SK-N-SH (cell line): ENCODE measurements around the gene ARMC7. TPM values are rescaled to one million over a fixed set of nuclear protein-coding genes. Genes with fewer than 3 reads are reported as not detected.
A peak's percentile ranks its signal among the peaks of the same experiment; 100 is the strongest.

ENCODE experiments used
- CTCF ChIA-PET: fragments of 300-600, 350-600 bp; formaldehyde crosslinking; extraction: SDS; loops from one replicate; lab custom pipeline; 2021; lab: Yijun Ruan, JAX
- POLR2A ChIA-PET: fragments of 350-600 bp; sonication (Branson Sonifier 250); formaldehyde crosslinking; extraction: SDS; loops from one replicate; lab custom pipeline; 2020; ENCODE audit warnings: antibody characterized with exemption, inconsistent platforms; lab: Yijun Ruan, JAX
- DNase-seq: peaks from one replicate; pipeline ENCODE4 v3.0.0; 2012
- H2AFZ ChIP-seq: fragments of 200-600 bp; sonication (generic); 2 replicates; pipeline ENCODE4 v1.8.1; 2016; ENCODE audit warnings: antibody characterized with exemption, mild to moderate bottlenecking, low read depth
- H3F3A ChIP-seq: fragments of 200-600 bp; sonication (generic); replicated peaks from 2 replicates; pipeline ENCODE3; 2016; ENCODE audit warnings: antibody characterized with exemption, mild to moderate bottlenecking; ENCODE audit not compliant: insufficient read depth
- H3K27ac ChIP-seq, 2 experiments: fragments of 200-500 bp in 1 of 2; fragments of 200-600 bp in 1 of 2; sonication (Bioruptor generic) in 1 of 2; sonication (generic), shearing (Covaris generic) in 1 of 2; 2 replicates each; pipeline versions ENCODE4 v1.5.1 to v1.6.1; 2014 to 2016; ENCODE audit warnings: low read depth in 2 of 2, inconsistent platforms in 1 of 2, low read length in 1 of 2, mild to moderate bottlenecking in 1 of 2, mixed read lengths in 1 of 2
- H3K27me3 ChIP-seq: fragments of 200-600 bp; sonication (generic), shearing (Covaris generic); 2 replicates; pipeline ENCODE4 v1.6.1; 2016; ENCODE audit warnings: mixed run types; ENCODE audit not compliant: insufficient read depth
- H3K36me3 ChIP-seq, 2 experiments: fragments of 200-500 bp in 1 of 2; fragments of 200-600 bp in 1 of 2; sonication (Bioruptor generic) in 1 of 2; sonication (generic) in 1 of 2; replicated peaks in 1 of 2; 2 replicates each; pipeline versions ENCODE3 to v1.5.1; 2014 to 2016; ENCODE audit warnings: low read length in 1 of 2, mild to moderate bottlenecking in 1 of 2; ENCODE audit not compliant: insufficient read depth in 2 of 2, control insufficient read depth in 1 of 2
- H3K4me1 ChIP-seq, 2 experiments: fragments of 200-500 bp in 1 of 2; fragments of 200-600 bp in 1 of 2; sonication (Bioruptor generic) in 1 of 2; sonication (generic), shearing (Covaris generic) in 1 of 2; 2 replicates each; pipeline versions ENCODE4 v1.5.1 to v1.6.1; 2014 to 2016; ENCODE audit warnings: low read depth in 1 of 2, low read length in 1 of 2, mixed run types in 1 of 2; ENCODE audit not compliant: insufficient read depth in 2 of 2, control insufficient read depth in 1 of 2
- H3K4me2 ChIP-seq: fragments of 200-600 bp; sonication (generic), shearing (Covaris generic); 2 replicates; pipeline ENCODE4 v1.6.1; 2017; ENCODE audit warnings: mixed run types
- H3K4me3 ChIP-seq, 2 experiments: fragments of 200-500 bp in 1 of 2; fragments of 200-600 bp in 1 of 2; sonication (Bioruptor generic) in 1 of 2; sonication (generic), shearing (Covaris generic) in 1 of 2; 2 replicates each; pipeline versions ENCODE4 v1.5.1 to v1.8.1; 2014 to 2016; ENCODE audit warnings: low read depth in 2 of 2, inconsistent platforms in 1 of 2, low read length in 1 of 2, mild to moderate bottlenecking in 1 of 2, mixed read lengths in 1 of 2, moderate library complexity in 1 of 2
- H3K79me2 ChIP-seq: fragments of 200-600 bp; sonication (generic); 2 replicates; pipeline ENCODE4 v1.8.1; 2017; ENCODE audit warnings: mild to moderate bottlenecking; ENCODE audit not compliant: insufficient read depth
- H3K9ac ChIP-seq: fragments of 200-600 bp; sonication (generic); 2 replicates; pipeline ENCODE4 v1.6.1; 2017; ENCODE audit warnings: mixed run types
- H3K9me2 ChIP-seq: fragments of 200-600 bp; sonication (generic); 2 replicates; pipeline ENCODE4 v1.6.1; 2017; ENCODE audit warnings: mixed run types
- H3K9me3 ChIP-seq: fragments of 200-600 bp; sonication (generic); 2 replicates; pipeline ENCODE4 v1.6.1; 2017; ENCODE audit warnings: mixed run types, mild to moderate bottlenecking, moderate library complexity
- H4K20me1 ChIP-seq: fragments of 200-600 bp; sonication (generic); 2 replicates; pipeline ENCODE4 v1.6.1; 2017; ENCODE audit warnings: mild to moderate bottlenecking, mixed run types; ENCODE audit not compliant: insufficient read depth
- CTCF ChIP-seq: fragments of 200-600 bp; sonication (generic); IDR thresholded peaks from 2 replicates; pipeline ENCODE4 v1.6.1; 2017; ENCODE audit warnings: antibody characterized with exemption, mild to moderate bottlenecking, moderate library complexity
- EP300 ChIP-seq, 2 experiments: IDR thresholded peaks; 2 replicates each; pipeline versions ENCODE4 v1.4.0 to v1.6.1; 2012; ENCODE audit warnings: borderline replicate concordance in 1 of 2, low read depth in 1 of 2, low read length in 1 of 2
- FOXJ3 ChIP-seq: sonication (generic); formaldehyde crosslinking; IDR thresholded peaks from 2 replicates; pipeline ENCODE4 v1.5.1; 2020; ENCODE audit warnings: mild to moderate bottlenecking, missing genetic modification reagents
- JUND ChIP-seq: IDR thresholded peaks from 2 replicates; pipeline ENCODE4 v1.4.0; 2012
- RAD21 ChIP-seq: IDR thresholded peaks from 2 replicates; pipeline ENCODE4 v1.6.1; 2012; ENCODE audit warnings: mild to moderate bottlenecking, low read length
- RCOR1 ChIP-seq: fragments of 150-350 bp; IDR thresholded peaks from 2 replicates; pipeline ENCODE4 v1.6.1; 2017; ENCODE audit warnings: antibody characterized with exemption, low read length
- REST ChIP-seq: IDR thresholded peaks from 2 replicates; pipeline ENCODE4 v1.6.1; 2012; ENCODE audit warnings: mild to moderate bottlenecking, low read depth, low read length, moderate library complexity
- RXRA ChIP-seq: IDR thresholded peaks from 2 replicates; pipeline ENCODE4 v1.4.0; 2012; ENCODE audit warnings: low read depth, mild to moderate bottlenecking, borderline replicate concordance
- SIN3A ChIP-seq: IDR thresholded peaks from 2 replicates; pipeline ENCODE4 v1.6.1; 2012; ENCODE audit warnings: low read depth, mild to moderate bottlenecking, low read length, moderate library complexity, borderline replicate concordance
- TAF1 ChIP-seq: IDR thresholded peaks from 2 replicates; pipeline ENCODE4 v1.6.1; 2012; ENCODE audit warnings: low read depth, mild to moderate bottlenecking, low read length, moderate library complexity, borderline replicate concordance
- TEAD4 ChIP-seq: IDR thresholded peaks from 2 replicates; pipeline ENCODE4 v1.4.0; 2012; ENCODE audit warnings: mild to moderate bottlenecking, borderline replicate concordance; ENCODE audit not compliant: insufficient read depth
- YY1 ChIP-seq: IDR thresholded peaks from 2 replicates; pipeline ENCODE4 v1.4.0; 2012; ENCODE audit warnings: low read depth, mild to moderate bottlenecking
- WGBS: methylation state at CpG from one replicate; pipeline ENCODE4 v1.1.6; 2017; ENCODE audit warnings: low lambda C conversion rate; 5-methylcytosine and 5-hydroxymethylcytosine counted together
- polyA plus RNA-seq, 3 experiments: library from polyadenylated mRNA; depleted of rRNA; stranded (reverse); fragments of >200 nt; gene quantifications; 2 replicates each; pipeline ENCODE4 v1.2.3, GENCODE V29; 2012
- TF ChIP-seq, protein P1 (sequence below): IDR thresholded peaks from 2 replicates; pipeline ENCODE4 v1.4.0; 2012; ENCODE audit warnings: low read depth, borderline replicate concordance
- TF ChIP-seq, protein P2 (sequence below): IDR thresholded peaks from 2 replicates; pipeline ENCODE4 v1.4.0; 2012; ENCODE audit warnings: low read depth, borderline replicate concordance
- TF ChIP-seq, protein P3 (sequence below): fragments of 150-350 bp; IDR thresholded peaks from 2 replicates; pipeline ENCODE4 v1.6.1; 2017; ENCODE audit warnings: antibody characterized with exemption, low read length, low read depth, borderline replicate concordance

The ARMC7 gene
- polyA plus RNA-seq, 1 of the 3 experiments (the other 2 are of a cell fraction), result 10.8 TPM

DNA sequence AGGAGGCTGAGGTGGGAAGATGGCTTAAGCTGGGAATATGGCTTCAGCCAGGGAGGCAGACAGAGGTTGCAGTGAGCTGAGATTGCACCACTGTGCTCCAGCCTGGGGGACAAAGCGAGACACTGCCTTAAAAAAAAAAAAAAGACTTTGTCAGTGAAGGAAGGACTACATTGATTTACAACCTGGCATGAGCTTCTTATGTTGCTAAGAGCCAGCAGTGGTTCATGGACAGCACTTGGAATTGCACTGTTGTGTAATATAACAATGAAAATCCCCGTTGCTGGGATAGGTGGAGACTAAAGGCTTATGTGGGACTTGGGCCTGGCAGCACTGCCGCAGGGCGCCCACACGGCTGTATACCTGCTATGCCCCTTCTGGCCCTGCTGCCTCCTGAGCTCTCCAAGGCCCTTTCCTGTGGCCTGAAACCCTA is 36.1 kb upstream of the ARMC7 start:
- Histone ChIP-seq H3K9me2 (no peaks in the 10 kb centered on the region), H3F3A (no peaks in the 10 kb centered on the region), H3K4me3 (no peak overlapping the region), H2AFZ (no peak overlapping the region), H3K27ac (no peak overlapping the region), H4K20me1 (no peaks in the 10 kb centered on the region), H3K79me2 (no peaks in the 10 kb centered on the region), H3K4me1 (peaks cover 0 to 8% of the 10 kb centered on the region in 2 experiments; a peak in 3 of 4 replicates), H3K27me3 (no peaks in the 10 kb centered on the region), H3K4me2 (no peak overlapping the region), H3K9ac (no peak overlapping the region), H3K9me3 (no peaks in the 10 kb centered on the region), H3K36me3 (no peaks in the 10 kb centered on the region)
- 87% methylated on average over 5 of the region's 5 CpGs for WGBS
- POLR2A ChIA-PET, result interaction anchor here (1.3 kb wide), 1 partner anchor 11 kb away, joined by 3 read pairs; no protein-coding TSS in a partner anchor
- no peak for TF ChIP-seq JUND
- no peak for TF ChIP-seq RXRA
- no peak for TF ChIP-seq RCOR1
- TF ChIP-seq TEAD4, result no peak
- TF ChIP-seq SIN3A, result no peak
- no peak for TF ChIP-seq YY1
- no peak for TF ChIP-seq CTCF
- no peak for TF ChIP-seq RAD21
- TF ChIP-seq, protein P1, sequence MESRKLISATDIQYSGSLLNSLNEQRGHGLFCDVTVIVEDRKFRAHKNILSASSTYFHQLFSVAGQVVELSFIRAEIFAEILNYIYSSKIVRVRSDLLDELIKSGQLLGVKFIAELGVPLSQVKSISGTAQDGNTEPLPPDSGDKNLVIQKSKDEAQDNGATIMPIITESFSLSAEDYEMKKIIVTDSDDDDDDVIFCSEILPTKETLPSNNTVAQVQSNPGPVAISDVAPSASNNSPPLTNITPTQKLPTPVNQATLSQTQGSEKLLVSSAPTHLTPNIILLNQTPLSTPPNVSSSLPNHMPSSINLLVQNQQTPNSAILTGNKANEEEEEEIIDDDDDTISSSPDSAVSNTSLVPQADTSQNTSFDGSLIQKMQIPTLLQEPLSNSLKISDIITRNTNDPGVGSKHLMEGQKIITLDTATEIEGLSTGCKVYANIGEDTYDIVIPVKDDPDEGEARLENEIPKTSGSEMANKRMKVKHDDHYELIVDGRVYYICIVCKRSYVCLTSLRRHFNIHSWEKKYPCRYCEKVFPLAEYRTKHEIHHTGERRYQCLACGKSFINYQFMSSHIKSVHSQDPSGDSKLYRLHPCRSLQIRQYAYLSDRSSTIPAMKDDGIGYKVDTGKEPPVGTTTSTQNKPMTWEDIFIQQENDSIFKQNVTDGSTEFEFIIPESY, result no peak
- TF ChIP-seq TAF1, result no peak
- TF ChIP-seq FOXJ3 (CRISPR knock-in tag), result no peak
- peak; percentile 19 for DNase-seq
- CTCF ChIA-PET, result interaction anchor here (0.6 to 2.7 kb wide), 14 partner anchors 8 to 128 kb away, joined by 3 to 9 read pairs (median 4); no protein-coding TSS in a partner anchor

DNA sequence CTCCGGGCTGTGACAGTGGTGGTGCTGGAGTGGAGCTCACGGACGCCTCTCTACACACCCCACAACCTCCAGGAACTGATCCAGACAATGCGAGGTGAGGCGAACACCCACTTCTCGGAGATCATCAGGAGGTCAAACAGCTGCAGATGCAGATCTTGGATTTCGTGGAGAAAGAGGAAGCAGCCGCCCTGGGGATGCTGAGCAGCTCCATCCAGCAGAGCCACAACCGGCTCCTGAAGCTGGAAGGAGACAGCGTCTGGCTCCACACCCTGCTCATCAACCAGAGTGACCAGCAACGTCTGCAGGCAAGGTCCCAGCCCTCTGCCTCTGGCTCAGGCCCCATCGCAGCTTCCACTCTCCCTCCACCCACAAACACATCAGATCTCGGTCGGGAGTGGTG is 35.2 kb upstream of the ARMC7 start:
- no peak overlapping the region for H3K4me2 ChIP-seq
- no peaks in the 10 kb centered on the region for H3K9me2 ChIP-seq
- no peaks in the 10 kb centered on the region for H3K27me3 ChIP-seq
- no peaks in the 10 kb centered on the region for H4K20me1 ChIP-seq
- no peaks in the 10 kb centered on the region for H3K36me3 ChIP-seq
- H3K27ac ChIP-seq, result no peak overlapping the region
- H3F3A ChIP-seq, result peaks cover 4% of the 10 kb centered on the region
- peak; percentile 41 for DNase-seq
- H3K79me2 ChIP-seq, result no peaks in the 10 kb centered on the region
- peaks cover 5 to 17% of the 10 kb centered on the region in 2 experiments; a peak in 3 of 4 replicates for H3K4me1 ChIP-seq
- no peak overlapping the region for H3K4me3 ChIP-seq
- H3K9me3 ChIP-seq, result no peaks in the 10 kb centered on the region
- H3K9ac ChIP-seq, result no peak overlapping the region
- POLR2A ChIA-PET, result interaction anchor here (0.6 to 1.3 kb wide), 2 partner anchors 12 to 155 kb away, joined by 3 to 4 read pairs; no protein-coding TSS in a partner anchor
- WGBS, result 73% methylated on average over 12 of the region's 14 CpGs
- no peak overlapping the region for H2AFZ ChIP-seq
- CTCF ChIA-PET, result interaction anchor here (0.9 to 2.7 kb wide), 6 partner anchors 14 to 127 kb away, joined by 3 to 9 read pairs (median 6); no protein-coding TSS in a partner anchor
- TF ChIP-seq EP300 (IDR thresholded peaks at IDR 0.05; ENCODE audit: borderline replicate concordance in 1 of 2, low read depth in 1 of 2, low read length in 1 of 2), result no peak
- TF ChIP-seq, protein P1, result no peak
- TF ChIP-seq REST, result no peak
- TF ChIP-seq, protein P2, sequence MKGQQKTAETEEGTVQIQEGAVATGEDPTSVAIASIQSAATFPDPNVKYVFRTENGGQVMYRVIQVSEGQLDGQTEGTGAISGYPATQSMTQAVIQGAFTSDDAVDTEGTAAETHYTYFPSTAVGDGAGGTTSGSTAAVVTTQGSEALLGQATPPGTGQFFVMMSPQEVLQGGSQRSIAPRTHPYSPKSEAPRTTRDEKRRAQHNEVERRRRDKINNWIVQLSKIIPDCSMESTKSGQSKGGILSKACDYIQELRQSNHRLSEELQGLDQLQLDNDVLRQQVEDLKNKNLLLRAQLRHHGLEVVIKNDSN, result no peak
- TF ChIP-seq, protein P3, sequence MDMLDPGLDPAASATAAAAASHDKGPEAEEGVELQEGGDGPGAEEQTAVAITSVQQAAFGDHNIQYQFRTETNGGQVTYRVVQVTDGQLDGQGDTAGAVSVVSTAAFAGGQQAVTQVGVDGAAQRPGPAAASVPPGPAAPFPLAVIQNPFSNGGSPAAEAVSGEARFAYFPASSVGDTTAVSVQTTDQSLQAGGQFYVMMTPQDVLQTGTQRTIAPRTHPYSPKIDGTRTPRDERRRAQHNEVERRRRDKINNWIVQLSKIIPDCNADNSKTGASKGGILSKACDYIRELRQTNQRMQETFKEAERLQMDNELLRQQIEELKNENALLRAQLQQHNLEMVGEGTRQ, result no peak
